HEK293 (cell line): ENCODE data around the gene TXNDC2.

Experiments used
- CTCF ChIA-PET: fragments of 350-600 bp; formaldehyde crosslinking; extraction: SDS; loops from one replicate; lab custom pipeline; 2021; ENCODE audit warnings: antibody characterized with exemption; lab: Yijun Ruan, JAX
- POLR2A ChIA-PET: fragments of 300-600 bp; formaldehyde crosslinking; extraction: SDS; loops from one replicate; lab custom pipeline; 2020; ENCODE audit warnings: antibody characterized with exemption, inconsistent platforms; lab: Yijun Ruan, JAX
- H3K27ac ChIP-seq: fragments of 200-500 bp; sonication (Bioruptor generic); 2 replicates; pipeline ENCODE4 v1.5.1; 2014; ENCODE audit warnings: low read depth, low read length, control low read depth, inconsistent platforms; ENCODE audit errors: extremely low read depth
- H3K36me3 ChIP-seq, 2 experiments: fragments of 200-500 bp in 1 of 2; sonication (Bioruptor generic) in 1 of 2; 1 replicate in 1 of 2; 2 replicates in 1 of 2; pipeline ENCODE4 v1.5.1; 2014 to 2017; ENCODE audit warnings: inconsistent platforms in 2 of 2, low read length in 2 of 2; ENCODE audit not compliant: control insufficient read depth in 2 of 2, insufficient read depth in 1 of 2
- H3K4me1 ChIP-seq: fragments of 200-500 bp; sonication (Bioruptor generic); 2 replicates; pipeline ENCODE4 v1.5.1; 2014; ENCODE audit warnings: mild to moderate bottlenecking, low read length, inconsistent platforms; ENCODE audit not compliant: control insufficient read depth, insufficient read depth
- H3K4me3 ChIP-seq: 2 replicates; pipeline ENCODE4 v1.5.1; 2011; ENCODE audit warnings: low read depth, mild to moderate bottlenecking, control low read depth, low read length, moderate library complexity
- H3K9me3 ChIP-seq: fragments of 200-500 bp; sonication (Bioruptor generic); 2 replicates; pipeline ENCODE4 v1.5.1; 2014; ENCODE audit warnings: low read depth, low read length, inconsistent platforms; ENCODE audit not compliant: control insufficient read depth, insufficient read depth
- FEZF1 ChIP-seq: fragments of 450-650 bp; formaldehyde crosslinking; IDR thresholded peaks from 2 replicates; pipeline ENCODE4 v1.5.1; 2016; ENCODE audit warnings: missing biosample characterization, missing genetic modification characterization
- HOXC10 ChIP-seq: sonication (generic); formaldehyde crosslinking; IDR thresholded peaks from 2 replicates; pipeline ENCODE4 v1.8.1; 2023; ENCODE audit warnings: mild to moderate bottlenecking, missing genetic modification reagents
- MYNN ChIP-seq: fragments of 450-650 bp; formaldehyde crosslinking; IDR thresholded peaks from 2 replicates; pipeline ENCODE4 v1.5.1; 2016; ENCODE audit warnings: missing biosample characterization, missing genetic modification characterization, borderline replicate concordance
- MZF1 ChIP-seq: fragments of 450-650 bp; formaldehyde crosslinking; IDR thresholded peaks from 2 replicates; pipeline ENCODE4 v1.5.1; 2017; ENCODE audit warnings: missing biosample characterization, missing genetic modification characterization, borderline replicate concordance
- PBX3 ChIP-seq: sonication (generic); formaldehyde crosslinking; IDR thresholded peaks from 2 replicates; pipeline ENCODE4 v1.8.1; 2022; ENCODE audit warnings: mild to moderate bottlenecking, moderate library complexity, missing genetic modification reagents
- RBAK ChIP-seq: fragments of 450-650 bp; formaldehyde crosslinking; IDR thresholded peaks from 2 replicates; pipeline ENCODE4 v1.5.1; 2016; ENCODE audit warnings: missing biosample characterization, missing genetic modification characterization
- SP7 ChIP-seq: fragments of 450-650 bp; formaldehyde crosslinking; IDR thresholded peaks from 2 replicates; pipeline ENCODE4 v1.5.1; 2016; ENCODE audit warnings: missing biosample characterization, missing genetic modification characterization
- ZBTB7A ChIP-seq: fragments of 450-650 bp; formaldehyde crosslinking; IDR thresholded peaks from 2 replicates; pipeline ENCODE4 v1.5.1; 2016; ENCODE audit warnings: low read depth, missing biosample characterization, missing genetic modification characterization
- ZIC2 ChIP-seq: fragments of 450-650 bp; formaldehyde crosslinking; IDR thresholded peaks from 2 replicates; pipeline ENCODE4 v1.5.1; 2016; ENCODE audit warnings: missing biosample characterization, missing genetic modification characterization
- ZNF169 ChIP-seq: fragments of 450-650 bp; formaldehyde crosslinking; IDR thresholded peaks from 2 replicates; pipeline ENCODE4 v1.5.1; 2016; ENCODE audit warnings: missing biosample characterization, missing genetic modification characterization
- ZNF174 ChIP-seq: fragments of 450-650 bp; formaldehyde crosslinking; IDR thresholded peaks from 2 replicates; pipeline ENCODE4 v1.5.0; 2017; ENCODE audit warnings: missing biosample characterization, mild to moderate bottlenecking, missing genetic modification characterization
- ZNF19 ChIP-seq: fragments of 450-650 bp; formaldehyde crosslinking; IDR thresholded peaks from 2 replicates; pipeline ENCODE4; 2016; ENCODE audit warnings: missing biosample characterization, missing genetic modification characterization, low read depth
- ZNF266 ChIP-seq: fragments of 450-650 bp; formaldehyde crosslinking; IDR thresholded peaks from 2 replicates; pipeline ENCODE4 v1.5.1; 2016; ENCODE audit warnings: missing biosample characterization, missing genetic modification characterization, low read depth
- ZNF280D ChIP-seq: fragments of 450-650 bp; formaldehyde crosslinking; IDR thresholded peaks from 2 replicates; pipeline ENCODE4 v1.5.1; 2016; ENCODE audit warnings: missing biosample characterization, missing genetic modification characterization
- ZNF311 ChIP-seq: fragments of 450-650 bp; formaldehyde crosslinking; IDR thresholded peaks from 2 replicates; pipeline ENCODE4 v1.5.1; 2017; ENCODE audit warnings: missing biosample characterization, missing genetic modification characterization, borderline replicate concordance
- ZNF366 ChIP-seq: fragments of 450-650 bp; formaldehyde crosslinking; conservative IDR thresholded peaks from 2 replicates; pipeline ENCODE4 v1.5.1; 2016; ENCODE audit warnings: missing biosample characterization, missing genetic modification characterization
- ZNF391 ChIP-seq: fragments of 450-650 bp; formaldehyde crosslinking; IDR thresholded peaks from 2 replicates; pipeline ENCODE4 v1.5.1; 2016; ENCODE audit warnings: low read depth, missing biosample characterization, missing genetic modification characterization, borderline replicate concordance
- ZNF48 ChIP-seq: fragments of 450-650 bp; formaldehyde crosslinking; IDR thresholded peaks from 2 replicates; pipeline ENCODE4 v1.5.1; 2016; ENCODE audit warnings: missing biosample characterization, missing genetic modification characterization
- ZNF548 ChIP-seq: fragments of 450-650 bp; formaldehyde crosslinking; IDR thresholded peaks from 2 replicates; pipeline ENCODE4 v1.5.1; 2016; ENCODE audit warnings: missing biosample characterization, missing genetic modification characterization
- ZNF623 ChIP-seq: fragments of 450-650 bp; formaldehyde crosslinking; IDR thresholded peaks from 2 replicates; pipeline ENCODE4 v1.5.1; 2016; ENCODE audit warnings: missing biosample characterization, missing genetic modification characterization
- ZNF654 ChIP-seq: fragments of 450-650 bp; formaldehyde crosslinking; IDR thresholded peaks from 2 replicates; pipeline ENCODE4 v1.5.1; 2016; ENCODE audit warnings: low read depth, missing biosample characterization, missing genetic modification characterization
- ZSCAN5A ChIP-seq: fragments of 450-650 bp; formaldehyde crosslinking; IDR thresholded peaks from 2 replicates; pipeline ENCODE4 v1.5.1; 2016; ENCODE audit warnings: missing biosample characterization, missing genetic modification characterization
- TF ChIP-seq, protein P1 (sequence below): fragments of 450-650 bp; formaldehyde crosslinking; IDR thresholded peaks from 2 replicates; pipeline ENCODE4 v1.5.1; 2016; ENCODE audit warnings: missing biosample characterization, missing genetic modification characterization
- TF ChIP-seq, protein P2 (sequence below): fragments of 450-650 bp; formaldehyde crosslinking; IDR thresholded peaks from 2 replicates; pipeline ENCODE4 v1.5.1; 2017; ENCODE audit warnings: missing biosample characterization, missing genetic modification characterization
- TF ChIP-seq, protein P3 (sequence below): fragments of 450-650 bp; formaldehyde crosslinking; IDR thresholded peaks from 2 replicates; pipeline ENCODE4 v1.5.1; 2016; ENCODE audit warnings: missing biosample characterization, missing genetic modification characterization

TXNDC2 gene

GRCh38 chr18:9884090-9884489 is 1.7 kb upstream of the TXNDC2 start:
- Histone ChIP-seq H3K4me1 (no peaks in the 10 kb centered on the region), H3K4me3 (no peak overlapping the region), H3K9me3 (no peaks in the 10 kb centered on the region), H3K36me3 (no peaks in the 10 kb centered on the region), H3K27ac (no peak overlapping the region)
- POLR2A ChIA-PET: no interaction called here
- TF ChIP-seq ZBTB7A (tag by site-specific recombination) (no peak), ZNF280D (tag by site-specific recombination) (no peak), ZSCAN5A (no peak), ZNF266 (no peak), FEZF1 (tag by site-specific recombination) (no peak), RBAK (no peak), ZNF48 (no peak), HOXC10 (CRISPR knock-in tag) (no peak)
- CTCF ChIA-PET: no interaction called here

DNA sequence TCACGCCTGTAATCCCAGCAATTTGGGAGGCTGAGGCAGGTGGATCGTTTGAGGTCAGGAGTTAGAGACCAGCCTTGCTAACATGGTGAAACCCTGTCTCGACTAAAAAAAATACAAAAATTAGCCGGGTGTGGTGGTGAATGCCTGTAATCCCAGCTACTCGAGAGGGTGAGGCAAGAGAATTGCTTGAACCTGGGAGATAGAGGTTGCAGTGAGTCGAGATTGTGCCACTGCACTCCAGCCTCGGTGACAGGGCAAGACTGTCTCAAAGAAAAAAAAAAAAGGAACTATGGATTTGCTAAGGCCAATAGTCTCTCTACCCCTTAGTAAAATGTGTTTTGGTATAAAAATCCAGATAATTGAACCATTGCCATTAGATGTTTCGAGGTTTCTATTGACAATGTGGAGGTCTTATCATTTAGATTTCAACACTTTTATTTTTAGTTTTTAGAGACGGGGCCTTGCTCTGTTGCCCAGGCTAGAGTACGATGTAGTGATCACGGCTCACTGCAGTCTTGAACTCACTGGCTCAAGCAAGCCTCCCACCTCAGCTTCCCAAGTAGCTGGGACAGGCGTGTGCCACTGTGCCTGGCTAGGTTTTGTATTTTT is 1.1 kb upstream of the TXNDC2 start:
- Histone ChIP-seq H3K27ac (no peak overlapping the region), H3K36me3 (no peaks in the 10 kb centered on the region), H3K9me3 (no peaks in the 10 kb centered on the region), H3K4me3 (no peak overlapping the region), H3K4me1 (no peaks in the 10 kb centered on the region)
- POLR2A ChIA-PET: no interaction called here
- CTCF ChIA-PET: no interaction called here
- TF ChIP-seq ZNF311 (tag by site-specific recombination): no peak
- no peak for TF ChIP-seq MZF1 (tag by site-specific recombination)
- no peak for TF ChIP-seq FEZF1 (tag by site-specific recombination)
- no peak for TF ChIP-seq ZNF366
- TF ChIP-seq, protein P1, sequence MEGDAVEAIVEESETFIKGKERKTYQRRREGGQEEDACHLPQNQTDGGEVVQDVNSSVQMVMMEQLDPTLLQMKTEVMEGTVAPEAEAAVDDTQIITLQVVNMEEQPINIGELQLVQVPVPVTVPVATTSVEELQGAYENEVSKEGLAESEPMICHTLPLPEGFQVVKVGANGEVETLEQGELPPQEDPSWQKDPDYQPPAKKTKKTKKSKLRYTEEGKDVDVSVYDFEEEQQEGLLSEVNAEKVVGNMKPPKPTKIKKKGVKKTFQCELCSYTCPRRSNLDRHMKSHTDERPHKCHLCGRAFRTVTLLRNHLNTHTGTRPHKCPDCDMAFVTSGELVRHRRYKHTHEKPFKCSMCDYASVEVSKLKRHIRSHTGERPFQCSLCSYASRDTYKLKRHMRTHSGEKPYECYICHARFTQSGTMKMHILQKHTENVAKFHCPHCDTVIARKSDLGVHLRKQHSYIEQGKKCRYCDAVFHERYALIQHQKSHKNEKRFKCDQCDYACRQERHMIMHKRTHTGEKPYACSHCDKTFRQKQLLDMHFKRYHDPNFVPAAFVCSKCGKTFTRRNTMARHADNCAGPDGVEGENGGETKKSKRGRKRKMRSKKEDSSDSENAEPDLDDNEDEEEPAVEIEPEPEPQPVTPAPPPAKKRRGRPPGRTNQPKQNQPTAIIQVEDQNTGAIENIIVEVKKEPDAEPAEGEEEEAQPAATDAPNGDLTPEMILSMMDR: no peak
- TF ChIP-seq MYNN: no peak
- TF ChIP-seq, protein P2, sequence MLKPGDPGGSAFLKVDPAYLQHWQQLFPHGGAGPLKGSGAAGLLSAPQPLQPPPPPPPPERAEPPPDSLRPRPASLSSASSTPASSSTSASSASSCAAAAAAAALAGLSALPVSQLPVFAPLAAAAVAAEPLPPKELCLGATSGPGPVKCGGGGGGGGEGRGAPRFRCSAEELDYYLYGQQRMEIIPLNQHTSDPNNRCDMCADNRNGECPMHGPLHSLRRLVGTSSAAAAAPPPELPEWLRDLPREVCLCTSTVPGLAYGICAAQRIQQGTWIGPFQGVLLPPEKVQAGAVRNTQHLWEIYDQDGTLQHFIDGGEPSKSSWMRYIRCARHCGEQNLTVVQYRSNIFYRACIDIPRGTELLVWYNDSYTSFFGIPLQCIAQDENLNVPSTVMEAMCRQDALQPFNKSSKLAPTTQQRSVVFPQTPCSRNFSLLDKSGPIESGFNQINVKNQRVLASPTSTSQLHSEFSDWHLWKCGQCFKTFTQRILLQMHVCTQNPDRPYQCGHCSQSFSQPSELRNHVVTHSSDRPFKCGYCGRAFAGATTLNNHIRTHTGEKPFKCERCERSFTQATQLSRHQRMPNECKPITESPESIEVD (tag by site-specific recombination): no peak
- TF ChIP-seq ZNF654: no peak
- TF ChIP-seq SP7: no peak
- no peak for TF ChIP-seq ZNF391 (tag by site-specific recombination)
- no peak for TF ChIP-seq PBX3 (CRISPR knock-in tag)
- no peak for TF ChIP-seq ZNF548 (tag by site-specific recombination)
- TF ChIP-seq, protein P3, sequence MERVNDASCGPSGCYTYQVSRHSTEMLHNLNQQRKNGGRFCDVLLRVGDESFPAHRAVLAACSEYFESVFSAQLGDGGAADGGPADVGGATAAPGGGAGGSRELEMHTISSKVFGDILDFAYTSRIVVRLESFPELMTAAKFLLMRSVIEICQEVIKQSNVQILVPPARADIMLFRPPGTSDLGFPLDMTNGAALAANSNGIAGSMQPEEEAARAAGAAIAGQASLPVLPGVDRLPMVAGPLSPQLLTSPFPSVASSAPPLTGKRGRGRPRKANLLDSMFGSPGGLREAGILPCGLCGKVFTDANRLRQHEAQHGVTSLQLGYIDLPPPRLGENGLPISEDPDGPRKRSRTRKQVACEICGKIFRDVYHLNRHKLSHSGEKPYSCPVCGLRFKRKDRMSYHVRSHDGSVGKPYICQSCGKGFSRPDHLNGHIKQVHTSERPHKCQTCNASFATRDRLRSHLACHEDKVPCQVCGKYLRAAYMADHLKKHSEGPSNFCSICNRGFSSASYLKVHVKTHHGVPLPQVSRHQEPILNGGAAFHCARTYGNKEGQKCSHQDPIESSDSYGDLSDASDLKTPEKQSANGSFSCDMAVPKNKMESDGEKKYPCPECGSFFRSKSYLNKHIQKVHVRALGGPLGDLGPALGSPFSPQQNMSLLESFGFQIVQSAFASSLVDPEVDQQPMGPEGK (tag by site-specific recombination): no peak
- no peak for TF ChIP-seq ZNF623 (tag by site-specific recombination)
- TF ChIP-seq ZNF174 (tag by site-specific recombination): no peak
- TF ChIP-seq ZIC2: no peak
- TF ChIP-seq ZNF169: no peak
- TF ChIP-seq ZNF19: no peak
